Caco-2 (cell line): ENCODE data around the gene TAS2R41. TPM values are rescaled to one million over a fixed set of nuclear protein-coding genes. Genes with fewer than 3 reads are reported as not detected.

Experiments
- BruUV-seq: library from RNA; stranded (reverse); fragments of 400-500 nt; replicated peaks from 2 replicates; lab custom pipeline; 2021; lab: Mats Ljungman, UMichigan
- CTCF ChIA-PET: fragments of 300-600 bp; sonication (Branson Sonifier 250); formaldehyde crosslinking; loops from one replicate; lab custom pipeline; 2022; ENCODE audit warnings: antibody characterized with exemption; lab: Charles Lee
- POLR2A ChIA-PET: fragments of 300-600 bp; sonication (Branson Sonifier 250); formaldehyde crosslinking; loops from one replicate; lab custom pipeline; 2022; ENCODE audit warnings: antibody characterized with exemption; lab: Charles Lee
- DNase-seq, 2 experiments: peaks; one replicate each; pipeline versions ENCODE4 v3.0.0 to v3.0.0-alpha.2; 2020 to 2022
- H3K27me3 ChIP-seq: replicated peaks from 2 replicates; pipeline ENCODE4 v1.6.0; 2011; ENCODE audit warnings: low read length; ENCODE audit not compliant: control insufficient read depth, insufficient read depth
- H3K36me3 ChIP-seq: 2 replicates; pipeline ENCODE4 v1.5.1; 2011; ENCODE audit warnings: low read length; ENCODE audit not compliant: control insufficient read depth, insufficient read depth
- H3K4me1 ChIP-seq: fragments of 250-450 bp; sonication (Bioruptor Pico); 2 replicates; pipeline ENCODE4 v1.5.1; 2020; ENCODE audit warnings: mild to moderate bottlenecking
- H3K4me3 ChIP-seq: 2 replicates; pipeline ENCODE4 v1.5.1; 2011; ENCODE audit warnings: low read depth, mild to moderate bottlenecking, control low read depth, low read length
- H3K9me3 ChIP-seq: fragments of 250-450 bp; sonication (Bioruptor Pico); 2 replicates; pipeline ENCODE4 v1.5.1; 2020; ENCODE audit warnings: mild to moderate bottlenecking, moderate library complexity
- H3K27ac Mint-ChIP-seq: one replicate; pipeline ENCODE4 v1.8.0; 2022; ENCODE audit warnings: mixed read lengths; ENCODE audit not compliant: unreplicated experiment
- H3K27me3 Mint-ChIP-seq: one replicate; pipeline ENCODE4 v1.8.0; 2022; ENCODE audit warnings: mixed read lengths; ENCODE audit not compliant: insufficient read depth, unreplicated experiment
- H3K36me3 Mint-ChIP-seq: one replicate; pipeline ENCODE4 v1.8.0; 2022; ENCODE audit warnings: mild to moderate bottlenecking, mixed read lengths; ENCODE audit not compliant: insufficient read depth, unreplicated experiment
- H3K4me1 Mint-ChIP-seq: one replicate; pipeline ENCODE4 v1.8.0; 2022; ENCODE audit warnings: low read depth, mixed read lengths; ENCODE audit not compliant: unreplicated experiment
- H3K4me3 Mint-ChIP-seq: one replicate; pipeline ENCODE4 v1.8.0; 2022; ENCODE audit warnings: mild to moderate bottlenecking, moderate library complexity, mixed read lengths; ENCODE audit not compliant: unreplicated experiment
- H3K9me3 Mint-ChIP-seq: one replicate; pipeline ENCODE4 v1.8.0; 2022; ENCODE audit warnings: mixed read lengths; ENCODE audit not compliant: unreplicated experiment
- CTCF ChIP-seq, 2 experiments: fragments of 200-600 bp in 1 of 2; IDR thresholded peaks; 1 replicate in 1 of 2; 2 replicates in 1 of 2; pipeline versions ENCODE4 v1.5.1 to v1.8.0; 2011 to 2022; ENCODE audit warnings: antibody characterized with exemption in 1 of 2, control low read depth in 1 of 2, inconsistent platforms in 1 of 2, low read depth in 1 of 2, low read length in 1 of 2, mild to moderate bottlenecking in 1 of 2, moderate library complexity in 1 of 2; ENCODE audit not compliant: insufficient read depth in 1 of 2, severe bottlenecking in 1 of 2, unreplicated experiment in 1 of 2
- intact Hi-C: fragments of 100-400 bp; cut with micrococcal nuclease; formaldehyde crosslinking; loops from one replicate; pipeline ENCODE4 v1.10.0; 2022; ENCODE audit not compliant: unreplicated experiment
- total RNA-seq: library from RNA; stranded (reverse); gene quantifications from 2 replicates; pipeline ENCODE4 v1.2.3, GENCODE V29; 2022

The TAS2R41 gene
- total RNA-seq, 1 experiment from 2014 or later: not detected

- Histone ChIP-seq H3K9me3 (no peaks in the 10 kb centered on the region), H3K36me3 (no peaks in the 10 kb centered on the region), H3K4me1 (peaks cover 3% of the 10 kb centered on the region; the same call in 1 of the 2 replicates), H3K27me3 (no peaks in the 10 kb centered on the region), H3K4me3 (no peak overlapping the region)
- H3K4me3 Mint-ChIP-seq: no peak overlapping the region
- BruUV-seq: no TSS peak
- ChIA-PET POLR2A (no interaction called here), CTCF (no interaction called here)
- no peaks in the 10 kb centered on the region for H3K9me3 Mint-ChIP-seq
- intact Hi-C loops: no loop called here
- no peak overlapping the region for H3K27ac Mint-ChIP-seq
- no peak for DNase-seq
- TF ChIP-seq CTCF (IDR thresholded peaks at IDR 0.05; ENCODE audit: insufficient read depth in 1 of 2, low read depth in 1 of 2, low read length in 1 of 2, severe bottlenecking in 1 of 2, unreplicated experiment in 1 of 2): no peak
- H3K36me3 Mint-ChIP-seq: peaks cover 5% of the 10 kb centered on the region
- no peaks in the 10 kb centered on the region for H3K27me3 Mint-ChIP-seq
- peaks cover 9% of the 10 kb centered on the region for H3K4me1 Mint-ChIP-seq
Observed at GRCh38 chr7:143499246-143499645, 21.6 kb downstream of the TAS2R41 start.

GRCh38 chr7:143499743-143500348, 22.2 kb downstream of the TAS2R41 start:
- H3K4me1 Mint-ChIP-seq: peaks cover 9% of the 10 kb centered on the region
- no peak overlapping the region for H3K4me3 Mint-ChIP-seq
- H3K27me3 Mint-ChIP-seq: no peaks in the 10 kb centered on the region
- intact Hi-C loops: no loop called here
- no peak overlapping the region for H3K27ac Mint-ChIP-seq
- no peak for DNase-seq
- Histone ChIP-seq H3K4me3 (no peak overlapping the region), H3K36me3 (no peaks in the 10 kb centered on the region), H3K9me3 (no peaks in the 10 kb centered on the region), H3K27me3 (no peaks in the 10 kb centered on the region), H3K4me1 (peaks cover 3% of the 10 kb centered on the region; the same call in 1 of the 2 replicates)
- TF ChIP-seq CTCF (IDR thresholded peaks at IDR 0.05; ENCODE audit: insufficient read depth in 1 of 2, low read depth in 1 of 2, low read length in 1 of 2, severe bottlenecking in 1 of 2, unreplicated experiment in 1 of 2): no peak
- POLR2A ChIA-PET: no interaction called here
- CTCF ChIA-PET: interaction anchor here (0.6 to 1.1 kb wide), 2 partner anchors 9 to 13 kb away, joined by 3 read pairs; no protein-coding TSS in a partner anchor
- no peaks in the 10 kb centered on the region for H3K9me3 Mint-ChIP-seq
- peaks cover 5% of the 10 kb centered on the region for H3K36me3 Mint-ChIP-seq
- BruUV-seq: no TSS peak

- Mint-ChIP-seq H3K9me3 (peaks cover 21% of the 10 kb centered on the region), H3K4me1 (peaks cover 9% of the 10 kb centered on the region), H3K27ac (no peak overlapping the region), H3K36me3 (no peaks in the 10 kb centered on the region), H3K27me3 (no peaks in the 10 kb centered on the region), H3K4me3 (no peak overlapping the region)
- intact Hi-C loops: no loop called here
- H3K27me3 ChIP-seq: no peaks in the 10 kb centered on the region
- CTCF ChIA-PET: no interaction called here
- POLR2A ChIA-PET: no interaction called here
- H3K4me3 ChIP-seq: no peak overlapping the region
- BruUV-seq: no TSS peak
- H3K36me3 ChIP-seq: no peaks in the 10 kb centered on the region
- H3K9me3 ChIP-seq: no peaks in the 10 kb centered on the region
- no peak for TF ChIP-seq CTCF (IDR thresholded peaks at IDR 0.05; ENCODE audit: insufficient read depth in 1 of 2, low read depth in 1 of 2, low read length in 1 of 2, severe bottlenecking in 1 of 2, unreplicated experiment in 1 of 2)
- peaks cover 3% of the 10 kb centered on the region; the same call in 1 of the 2 replicates for H3K4me1 ChIP-seq
- no peak for DNase-seq
Observed at GRCh38 chr7:143503261-143503660, 25.6 kb downstream of the TAS2R41 start.
